HG02642 (cell line): ENCODE results near the gene ATP4A.

Experiments
- ATAC-seq: cut with Tn5 transposase; IDR thresholded peaks from one replicate; pipeline ENCODE4 v1.9.1; 2021; ENCODE audit warnings: mild to moderate bottlenecking; ENCODE audit not compliant: unreplicated experiment, poor library complexity

The ATP4A gene

DNA sequence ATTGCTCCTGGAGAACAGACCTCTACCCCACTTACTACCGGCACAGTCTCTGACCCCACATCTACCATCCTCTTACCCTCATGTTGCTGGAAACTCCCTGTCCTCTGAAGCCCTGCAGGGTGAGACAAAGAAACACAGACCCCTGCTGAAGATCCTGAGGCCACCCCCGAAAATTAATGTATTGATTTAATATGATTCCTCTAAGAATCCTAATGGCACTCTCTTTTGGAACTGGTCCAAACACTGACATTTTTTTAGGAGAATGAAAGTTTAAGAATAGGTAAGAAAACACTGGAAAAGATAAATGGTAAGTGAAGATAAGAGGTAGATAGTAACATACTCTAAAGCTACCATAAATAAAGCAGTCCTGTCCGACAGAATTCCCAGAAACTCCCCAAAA, 55.3 kb downstream of the ATP4A start:
- no peak for ATAC-seq

DNA sequence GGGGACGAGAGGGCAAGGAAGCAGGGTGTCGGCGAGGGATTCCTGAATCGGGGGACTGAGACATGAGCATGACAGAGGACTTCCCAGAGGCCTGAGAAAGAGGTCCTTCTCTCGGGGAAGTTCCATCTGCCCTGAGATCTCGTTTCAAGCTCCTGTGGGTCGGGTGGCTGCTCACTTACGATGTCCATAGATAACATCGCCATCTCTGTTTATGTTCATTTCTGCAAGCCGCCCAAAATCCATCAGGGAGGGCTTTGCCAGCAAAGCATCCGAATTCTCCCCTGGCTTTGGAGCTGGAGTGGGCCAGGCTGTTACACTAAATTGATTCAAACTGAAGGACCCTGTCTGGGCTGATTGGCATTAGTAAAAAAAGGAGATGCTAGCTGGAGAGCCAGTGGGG, 55.9 kb downstream of the ATP4A start:
- no peak for ATAC-seq

GRCh38 chr19:35506011-35506410, 57.4 kb downstream of the ATP4A start:
- no peak for ATAC-seq

DNA sequence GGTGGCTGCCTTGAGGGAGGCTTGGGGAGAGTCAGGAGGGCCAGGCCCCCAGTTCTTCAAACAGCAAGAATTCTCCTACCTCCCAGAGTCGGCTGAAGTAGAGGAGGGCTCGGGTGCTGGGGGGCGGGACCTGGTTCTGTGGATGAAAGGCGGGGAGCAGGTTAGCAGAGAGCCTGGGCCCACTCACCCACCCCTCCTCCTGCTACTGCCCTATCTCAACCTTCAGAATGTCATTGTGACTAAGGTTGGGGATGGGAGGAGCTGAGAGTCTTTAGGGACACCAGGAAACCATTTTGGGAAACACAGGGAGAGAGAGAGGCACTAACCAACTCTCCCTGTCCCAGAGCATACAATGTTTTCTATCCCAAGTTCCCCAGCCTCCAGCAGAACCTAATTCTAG, 60.7 kb downstream of the ATP4A start:
- ATAC-seq, result no peak

DNA sequence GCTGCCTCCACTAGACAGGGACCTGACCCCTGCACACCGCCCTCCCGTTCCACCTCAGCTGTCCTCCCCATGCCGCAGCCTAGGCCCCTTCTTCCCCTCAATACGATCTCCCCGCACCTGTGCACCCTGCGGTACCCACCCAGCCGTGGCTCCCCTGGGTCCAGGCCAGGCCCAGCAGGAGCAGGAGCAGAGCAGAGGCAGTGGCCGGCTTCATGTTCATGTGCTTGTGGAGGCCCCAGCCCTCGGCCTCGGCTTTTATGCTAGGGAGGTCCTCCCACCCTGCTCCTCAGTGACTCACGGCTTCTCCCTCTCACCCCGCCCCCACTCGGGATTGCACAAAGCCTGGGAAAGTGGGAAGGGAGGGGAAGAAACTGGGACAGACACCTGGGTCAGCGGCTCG, 61.8 kb downstream of the ATP4A start:
- no peak for ATAC-seq

- no peak for ATAC-seq
Measured at GRCh38 chr19:35500611-35501010, 62.8 kb downstream of the ATP4A start.
